B cell (primary cell): Measurements from ENCODE around the gene BCO2. TPM values are rescaled to one million over a fixed set of nuclear protein-coding genes. Genes with fewer than 3 reads are reported as not detected.

Source experiments
- ATAC-seq: fragments of 200-7000 bp; cut with Tn5 transposase; one replicate; pipeline ENCODE4 v1.10.0; 2021; ENCODE audit warnings: low read depth, mild to moderate bottlenecking, moderate number of reproducible peaks, moderate library complexity
- CTCF ChIA-PET: fragments of 350-600 bp; sonication (Branson Sonifier 250); formaldehyde crosslinking; loops from one replicate; lab custom pipeline; 2021; ENCODE audit warnings: antibody characterized with exemption, inconsistent platforms; lab: Charles Lee
- POLR2A ChIA-PET: fragments of 350-600 bp; sonication (Branson Sonifier 250); formaldehyde crosslinking; loops from one replicate; lab custom pipeline; 2021; ENCODE audit warnings: antibody characterized with exemption; lab: Charles Lee
- DNase-seq: peaks from one replicate; pipeline ENCODE4 v3.0.0; 2013
- H2AFZ ChIP-seq: 2 replicates; pipeline ENCODE4 v1.6.1; 2012; ENCODE audit warnings: mild to moderate bottlenecking, low read depth, low read length; ENCODE audit not compliant: insufficient read depth, poor library complexity, severe bottlenecking
- H3K27ac ChIP-seq, 2 donors: 1 replicate in 1 of 2; 2 replicates in 1 of 2; pipeline ENCODE4 v1.5.1; 2012 to 2013; ENCODE audit warnings: low read length in 2 of 2, mild to moderate bottlenecking in 2 of 2, moderate library complexity in 1 of 2
- H3K27me3 ChIP-seq, 4 experiments: fragments of 200-600 bp in 1 of 4; sonication (generic) in 1 of 4; replicated peaks in 1 of 4; 1 replicate in 2 of 4; 2 replicates in 2 of 4; pipeline versions ENCODE4 v1.6.1 to v1.7.0; 2013 to 2016; ENCODE audit warnings: low read length in 3 of 4, mild to moderate bottlenecking in 2 of 4, mixed read lengths in 1 of 4, moderate library complexity in 1 of 4; ENCODE audit not compliant: insufficient read depth in 4 of 4, control insufficient read depth in 3 of 4; ENCODE audit errors: control extremely low read depth in 1 of 4
- H3K36me3 ChIP-seq, 2 experiments: replicated peaks in 1 of 2; 1 replicate in 1 of 2; 2 replicates in 1 of 2; pipeline versions ENCODE4 v1.6.1 to v1.7.1; 2013; ENCODE audit warnings: low read length in 1 of 2; ENCODE audit not compliant: insufficient read depth in 2 of 2, control insufficient read depth in 1 of 2; ENCODE audit errors: control extremely low read depth in 1 of 2, extremely low read depth in 1 of 2
- H3K4me1 ChIP-seq, 2 donors: fragments of 200-600 bp in 1 of 2; sonication (generic) in 1 of 2; 1 replicate in 1 of 2; 2 replicates in 1 of 2; pipeline versions ENCODE4 v1.5.1 to v1.6.1; 2013 to 2017; ENCODE audit warnings: low read length in 2 of 2; ENCODE audit not compliant: control insufficient read depth in 2 of 2, insufficient read depth in 2 of 2
- H3K4me2 ChIP-seq: replicated peaks from 2 replicates; pipeline ENCODE3; 2012; ENCODE audit warnings: mild to moderate bottlenecking, low read depth, low read length; ENCODE audit not compliant: poor library complexity, severe bottlenecking
- H3K4me3 ChIP-seq, 5 experiments: fragments of 200-600 bp in 1 of 5; sonication (generic) in 1 of 5; 1 replicate in 3 of 5; 2 replicates in 2 of 5; pipeline versions ENCODE4 v1.5.1 to v1.7.0; 2011 to 2016; ENCODE audit warnings: low read length in 4 of 5, mild to moderate bottlenecking in 4 of 5, low read depth in 2 of 5, control low read depth in 1 of 5, moderate library complexity in 1 of 5; ENCODE audit not compliant: insufficient read depth in 1 of 5; ENCODE audit errors: control extremely low read depth in 1 of 5, extremely low read depth in 1 of 5
- H3K79me2 ChIP-seq: fragments of 200-600 bp; sonication (generic); one replicate; pipeline ENCODE4 v1.6.0; 2016; ENCODE audit warnings: low read length; ENCODE audit not compliant: control insufficient read depth, insufficient read depth
- H3K9ac ChIP-seq: fragments of 200-600 bp; sonication (generic); 2 replicates; pipeline ENCODE4 v1.6.1; 2017; ENCODE audit warnings: mild to moderate bottlenecking, low read length, moderate library complexity
- H3K9me3 ChIP-seq, 3 donors: one replicate each; pipeline versions ENCODE4 v1.6.1 to v1.7.1; 2013; ENCODE audit warnings: low read length in 2 of 3; ENCODE audit not compliant: control insufficient read depth in 2 of 3, insufficient read depth in 1 of 3; ENCODE audit errors: control extremely low read depth in 1 of 3
- H4K20me1 ChIP-seq: 2 replicates; pipeline ENCODE4 v1.6.0; 2012; ENCODE audit warnings: mild to moderate bottlenecking, low read length; ENCODE audit not compliant: insufficient read depth, control insufficient read depth, poor library complexity, severe bottlenecking
- H3K27ac Mint-ChIP-seq: one replicate; pipeline ENCODE4 v1.8.0; 2021; ENCODE audit warnings: mixed read lengths
- H3K27me3 Mint-ChIP-seq: one replicate; pipeline ENCODE4 v1.8.0; 2021; ENCODE audit warnings: mixed read lengths
- H3K4me1 Mint-ChIP-seq: one replicate; pipeline ENCODE4 v1.8.0; 2021; ENCODE audit warnings: mixed read lengths
- H3K4me3 Mint-ChIP-seq: one replicate; pipeline ENCODE4 v1.8.0; 2021; ENCODE audit warnings: mixed read lengths
- H3K9me3 Mint-ChIP-seq: one replicate; pipeline ENCODE4 v1.8.0; 2022; ENCODE audit warnings: mixed read lengths; ENCODE audit not compliant: insufficient read depth
- EZH2 ChIP-seq: IDR thresholded peaks from 2 replicates; pipeline ENCODE4 v1.6.1; 2012; ENCODE audit warnings: borderline replicate concordance, low read depth, mild to moderate bottlenecking, moderate library complexity, low read length; ENCODE audit not compliant: insufficient read depth, poor library complexity, severe bottlenecking
- WGBS: methylation state at CpG from one replicate; pipeline ENCODE4 v1.1.5; 2013; ENCODE audit warnings: missing lambda C conversion rate; ENCODE audit not compliant: insufficient coverage; 5-methylcytosine and 5-hydroxymethylcytosine counted together
- intact Hi-C: fragments of 100-400 bp; cut with micrococcal nuclease; formaldehyde crosslinking; loops from one replicate; pipeline ENCODE4 v1.10.0; 2022
- polyA plus RNA-seq: library from polyadenylated mRNA; depleted of rRNA; stranded (reverse); fragments of >200 nt; gene quantifications from 2 replicates; pipeline ENCODE4 v1.2.3, GENCODE V29; 2012
- total RNA-seq, 2 donors: library from RNA; stranded (reverse); fragments of 120-200 nt in 1 of 2; gene quantifications; 1 replicate in 1 of 2; 2 replicates in 1 of 2; pipeline versions ENCODE4 v1.2.3 to v1.2.4, GENCODE V29; 2013 to 2022
- TF ChIP-seq, protein P1 (sequence below): fragments of 200-600 bp; IDR thresholded peaks from one replicate; pipeline ENCODE4 v1.8.0; 2022; ENCODE audit warnings: antibody characterized with exemption, mild to moderate bottlenecking

Gene BCO2
- total and polyA plus RNA-seq, 2 donors (not counting 1 experiment from before 2014, with no cell fraction given): 1.7 to 1.8 TPM

DNA sequence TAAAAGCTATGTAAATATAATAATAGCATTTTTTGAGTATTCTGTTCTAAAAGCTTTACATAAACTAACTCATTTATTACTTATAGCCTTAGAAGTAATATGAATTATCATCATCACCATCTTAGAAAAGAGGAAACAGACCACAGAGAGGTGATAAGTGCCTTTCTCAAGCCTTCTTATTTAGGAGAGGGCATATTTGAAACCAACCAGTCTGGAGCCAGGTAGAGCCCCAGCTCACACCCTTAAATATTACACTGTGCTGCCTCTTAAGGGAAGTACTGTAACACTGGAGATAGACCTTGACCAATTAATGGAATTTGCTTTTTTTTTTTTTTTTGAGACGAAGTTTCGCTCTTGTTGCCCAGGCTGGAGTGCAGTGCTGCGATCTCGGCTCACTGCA lies 2.3 kb downstream of the BCO2 start:
- Histone ChIP-seq H2AFZ (no peak overlapping the region), H3K4me3 (no peak overlapping the region), H3K79me2 (no peaks in the 10 kb centered on the region), H3K27ac (no peak overlapping the region), H3K36me3 (no peaks in the 10 kb centered on the region), H3K27me3 (peaks cover 0 to 7% (median 2%) of the 10 kb centered on the region in 4 experiments), H3K4me2 (no peak overlapping the region), H4K20me1 (no peaks in the 10 kb centered on the region), H3K9me3 (no peaks in the 10 kb centered on the region), H3K9ac (no peak overlapping the region), H3K4me1 (peaks cover 19 to 26% of the 10 kb centered on the region in 2 donors)
- H3K27me3 Mint-ChIP-seq: peaks cover 13% of the 10 kb centered on the region
- no peaks in the 10 kb centered on the region for H3K9me3 Mint-ChIP-seq
- TF ChIP-seq, protein P1, sequence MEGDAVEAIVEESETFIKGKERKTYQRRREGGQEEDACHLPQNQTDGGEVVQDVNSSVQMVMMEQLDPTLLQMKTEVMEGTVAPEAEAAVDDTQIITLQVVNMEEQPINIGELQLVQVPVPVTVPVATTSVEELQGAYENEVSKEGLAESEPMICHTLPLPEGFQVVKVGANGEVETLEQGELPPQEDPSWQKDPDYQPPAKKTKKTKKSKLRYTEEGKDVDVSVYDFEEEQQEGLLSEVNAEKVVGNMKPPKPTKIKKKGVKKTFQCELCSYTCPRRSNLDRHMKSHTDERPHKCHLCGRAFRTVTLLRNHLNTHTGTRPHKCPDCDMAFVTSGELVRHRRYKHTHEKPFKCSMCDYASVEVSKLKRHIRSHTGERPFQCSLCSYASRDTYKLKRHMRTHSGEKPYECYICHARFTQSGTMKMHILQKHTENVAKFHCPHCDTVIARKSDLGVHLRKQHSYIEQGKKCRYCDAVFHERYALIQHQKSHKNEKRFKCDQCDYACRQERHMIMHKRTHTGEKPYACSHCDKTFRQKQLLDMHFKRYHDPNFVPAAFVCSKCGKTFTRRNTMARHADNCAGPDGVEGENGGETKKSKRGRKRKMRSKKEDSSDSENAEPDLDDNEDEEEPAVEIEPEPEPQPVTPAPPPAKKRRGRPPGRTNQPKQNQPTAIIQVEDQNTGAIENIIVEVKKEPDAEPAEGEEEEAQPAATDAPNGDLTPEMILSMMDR: no peak
- TF ChIP-seq EZH2: no peak
- H3K4me3 Mint-ChIP-seq: no peak overlapping the region
- peaks cover 26% of the 10 kb centered on the region for H3K4me1 Mint-ChIP-seq
- no peak for DNase-seq
- no peak for ATAC-seq
- H3K27ac Mint-ChIP-seq: no peak overlapping the region
- CTCF ChIA-PET: interaction anchor here (0.7 to 1.2 kb wide), 3 partner anchors 13 to 378 kb away, joined by 3 read pairs; no protein-coding TSS in a partner anchor
- 65% methylated on average over 4 of the region's 4 CpGs for WGBS
- POLR2A ChIA-PET: no interaction called here
- intact Hi-C loops: no loop called here

DNA sequence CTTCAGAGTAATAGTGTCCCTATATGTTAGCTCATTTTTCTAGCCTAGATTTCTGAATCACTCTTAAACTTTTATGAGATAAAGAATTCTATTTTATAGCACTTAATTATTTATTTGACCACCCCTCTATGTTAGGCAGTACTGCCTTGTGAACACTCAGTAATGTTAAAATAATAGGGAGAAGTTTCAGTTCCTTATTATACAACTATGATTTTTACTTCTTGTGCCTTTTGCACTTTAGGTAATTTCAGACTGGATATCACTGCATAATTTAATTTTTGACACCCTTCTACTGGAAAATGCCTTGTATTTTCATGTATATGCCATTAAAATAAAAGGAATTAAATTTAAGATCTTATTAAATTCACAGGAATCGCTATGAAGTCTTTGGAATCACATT lies 3.1 kb downstream of the BCO2 start:
- TF ChIP-seq, protein P1: no peak
- TF ChIP-seq EZH2: no peak
- peaks cover 19 to 31% of the 10 kb centered on the region in 2 donors for H3K4me1 ChIP-seq
- POLR2A ChIA-PET: no interaction called here
- H3K27ac ChIP-seq: no peak overlapping the region
- WGBS: no CpG with 5 or more reads among the region's 1 CpG
- DNase-seq: no peak
- H3K9me3 Mint-ChIP-seq: no peaks in the 10 kb centered on the region
- ATAC-seq: no peak
- no peak overlapping the region for H3K27ac Mint-ChIP-seq
- H3K27me3 Mint-ChIP-seq: peaks cover 13% of the 10 kb centered on the region
- intact Hi-C loops: no loop called here
- H3K4me3 ChIP-seq: no peak overlapping the region
- H3K36me3 ChIP-seq: no peaks in the 10 kb centered on the region
- H3K27me3 ChIP-seq: peaks cover 0 to 7% (median 2%) of the 10 kb centered on the region in 4 experiments
- H3K4me2 ChIP-seq: no peak overlapping the region
- no peak overlapping the region for H3K9ac ChIP-seq
- no peak overlapping the region for H2AFZ ChIP-seq
- peaks cover 32% of the 10 kb centered on the region for H3K4me1 Mint-ChIP-seq
- CTCF ChIA-PET: interaction anchor here (1.2 kb wide), 1 partner anchor 14 kb away, joined by 3 read pairs; no protein-coding TSS in a partner anchor
- no peaks in the 10 kb centered on the region for H4K20me1 ChIP-seq
- H3K79me2 ChIP-seq: no peaks in the 10 kb centered on the region
- no peak overlapping the region for H3K4me3 Mint-ChIP-seq
- no peaks in the 10 kb centered on the region for H3K9me3 ChIP-seq
